ENCODE data around the gene DPP6. TPM values are rescaled to one million over a fixed set of nuclear protein-coding genes. Genes with fewer than 3 reads are reported as not detected.

DPP6 gene
- total RNA-seq, 1 donor from 2014 or later: not detected

- intact Hi-C loops (cut with micrococcal nuclease): no loop called here
Measured at GRCh38 chr7:154684666-154685563, 632.7 kb downstream of the DPP6 start.

- intact Hi-C loops (cut with micrococcal nuclease): no loop called here
Measured at GRCh38 chr7:154685564-154685901, 633.3 kb downstream of the DPP6 start.

GRCh38 chr7:154686305-154686704 lies 634.1 kb downstream of the DPP6 start:
- intact Hi-C loops (cut with micrococcal nuclease): no loop called here

GRCh38 chr7:154688952-154689351 lies 636.8 kb downstream of the DPP6 start:
- intact Hi-C loops (cut with micrococcal nuclease): no loop called here

- intact Hi-C loops (cut with micrococcal nuclease): no loop called here
Measured at GRCh38 chr7:154690411-154690810, 638.2 kb downstream of the DPP6 start.

- intact Hi-C loops (cut with micrococcal nuclease): no loop called here
Measured at GRCh38 chr7:154693661-154694060, 641.5 kb downstream of the DPP6 start.

GRCh38 chr7:154695836-154696235 lies 643.6 kb downstream of the DPP6 start:
- intact Hi-C loops (cut with micrococcal nuclease): no loop called here

GRCh38 chr7:154696556-154696955 lies 644.4 kb downstream of the DPP6 start:
- intact Hi-C loops (cut with micrococcal nuclease): no loop called here

GRCh38 chr7:154698726-154699291 lies 646.6 kb downstream of the DPP6 start:
- intact Hi-C loops (cut with micrococcal nuclease): no loop called here

GRCh38 chr7:154699417-154699816 lies 647.2 kb downstream of the DPP6 start:
- intact Hi-C loops (cut with micrococcal nuclease): no loop called here

GRCh38 chr7:154709840-154710520 lies 657.8 kb downstream of the DPP6 start:
- intact Hi-C loops (cut with micrococcal nuclease): no loop called here

- intact Hi-C loops (cut with micrococcal nuclease): no loop called here
Measured at GRCh38 chr7:154720016-154720415, 667.8 kb downstream of the DPP6 start.

GRCh38 chr7:154721086-154721485 lies 668.9 kb downstream of the DPP6 start:
- intact Hi-C loops (cut with micrococcal nuclease): no loop called here

- intact Hi-C loops (cut with micrococcal nuclease): no loop called here
Measured at GRCh38 chr7:154726368-154726767, 674.2 kb downstream of the DPP6 start.

GRCh38 chr7:154729056-154729455 lies 676.9 kb downstream of the DPP6 start:
- intact Hi-C loops (cut with micrococcal nuclease): no loop called here

- intact Hi-C loops (cut with micrococcal nuclease): no loop called here
Measured at GRCh38 chr7:154735766-154736165, 683.6 kb downstream of the DPP6 start.

GRCh38 chr7:154736389-154736788 lies 684.2 kb downstream of the DPP6 start:
- intact Hi-C loops (cut with micrococcal nuclease): no loop called here

- intact Hi-C loops (cut with micrococcal nuclease): no loop called here
Measured at GRCh38 chr7:154738216-154738615, 686.0 kb downstream of the DPP6 start.

GRCh38 chr7:154741131-154741530 lies 688.9 kb downstream of the DPP6 start:
- intact Hi-C loops (cut with micrococcal nuclease): loop anchor here (5.0 kb wide), 2 partner anchors 1359 to 1376 kb away; no protein-coding TSS in a partner anchor

- intact Hi-C loops (cut with micrococcal nuclease): loop anchor here (5.0 kb wide), 2 partner anchors 1361 to 1374 kb away; no protein-coding TSS in a partner anchor
Measured at GRCh38 chr7:154743206-154743605, 691.0 kb downstream of the DPP6 start.

- intact Hi-C loops (cut with micrococcal nuclease): loop anchor here (5.0 kb wide), 2 partner anchors 1362 to 1373 kb away; no protein-coding TSS in a partner anchor
Measured at GRCh38 chr7:154744256-154744860, 692.2 kb downstream of the DPP6 start.

- intact Hi-C loops (cut with micrococcal nuclease): loop anchor here (5.0 kb wide), 2 partner anchors 1363 to 1372 kb away; no protein-coding TSS in a partner anchor
Measured at GRCh38 chr7:154744861-154745258, 692.7 kb downstream of the DPP6 start.

Data from T-helper 1 cell treated with Interleukin-12 subunit alpha and Interleukin-12 subunit beta and Interleukin-4 antibody, amounts not matched to agents 30 ng/mL and 1 ng/mL, for 36 hours (primary cell).